HFFc6 (cell line): ENCODE results near the gene SLC22A2. TPM values are rescaled to one million over a fixed set of nuclear protein-coding genes. Genes with fewer than 3 reads are reported as not detected.

ENCODE experiments used
- DNase-seq: peaks from one replicate; pipeline ENCODE4 v3.0.0-alpha.2; 2018
- H3K27ac Mint-ChIP-seq: 2 replicates; pipeline ENCODE4 v1.8.0; 2020; ENCODE audit warnings: mild to moderate bottlenecking, mixed read lengths
- H3K27me3 Mint-ChIP-seq: 2 replicates; pipeline ENCODE4 v1.8.0; 2021; ENCODE audit warnings: mild to moderate bottlenecking, moderate library complexity, mixed read lengths; ENCODE audit not compliant: insufficient read depth
- H3K36me3 Mint-ChIP-seq: 2 replicates; pipeline ENCODE4 v1.8.0; 2021; ENCODE audit warnings: low read depth, mixed read lengths
- H3K4me1 Mint-ChIP-seq: 2 replicates; pipeline ENCODE4 v1.8.0; 2020; ENCODE audit warnings: low read depth, mixed read lengths
- H3K4me3 Mint-ChIP-seq: 2 replicates; pipeline ENCODE4 v1.8.0; 2020; ENCODE audit warnings: mild to moderate bottlenecking, moderate library complexity, mixed read lengths
- H3K9me3 Mint-ChIP-seq: 2 replicates; pipeline ENCODE4 v1.8.0; 2020; ENCODE audit warnings: mild to moderate bottlenecking, mixed read lengths
- CTCF ChIP-seq: fragments of 200-600 bp; sonication (generic); IDR thresholded peaks from 2 replicates; pipeline ENCODE4 v1.5.0; 2021; ENCODE audit warnings: antibody characterized with exemption, mild to moderate bottlenecking
- total RNA-seq, 6 experiments: library from RNA; stranded (reverse); fragmentation: NEBNext Ultra II Directional; extraction: Animal tissue kit (Norgen Biotek cat#: 25700); gene quantifications; 2 replicates in 1 of 6; 3 replicates in 5 of 6; pipeline ENCODE4 v1.2.3, GENCODE V29; 2021

The SLC22A2 gene
- total RNA-seq, 6 experiments from 2014 or later = not detected

GRCh38 chr6:160192840-160193239, 65.8 kb downstream of the SLC22A2 start:
- Mint-ChIP-seq H3K9me3 (peaks cover 44% of the 10 kb centered on the region), H3K4me3 (no peak overlapping the region), H3K27ac (no peak overlapping the region), H3K27me3 (no peaks in the 10 kb centered on the region), H3K36me3 (no peaks in the 10 kb centered on the region), H3K4me1 (no peaks in the 10 kb centered on the region)
- no peak for DNase-seq
- no peak for TF ChIP-seq CTCF

GRCh38 chr6:160190973-160191372, 67.6 kb downstream of the SLC22A2 start:
- TF ChIP-seq CTCF = no peak
- Mint-ChIP-seq H3K4me1 (no peaks in the 10 kb centered on the region), H3K27ac (no peak overlapping the region), H3K9me3 (peaks cover 34% of the 10 kb centered on the region), H3K36me3 (no peaks in the 10 kb centered on the region), H3K27me3 (no peaks in the 10 kb centered on the region), H3K4me3 (no peak overlapping the region)
- no peak for DNase-seq

GRCh38 chr6:160190081-160190480, 68.5 kb downstream of the SLC22A2 start:
- DNase-seq = no peak
- Mint-ChIP-seq H3K27me3 (no peaks in the 10 kb centered on the region), H3K9me3 (peaks cover 34% of the 10 kb centered on the region), H3K27ac (no peak overlapping the region), H3K36me3 (no peaks in the 10 kb centered on the region), H3K4me3 (no peak overlapping the region), H3K4me1 (no peaks in the 10 kb centered on the region)
- no peak for TF ChIP-seq CTCF

GRCh38 chr6:160188773-160189172, 69.8 kb downstream of the SLC22A2 start:
- no peaks in the 10 kb centered on the region for H3K36me3 Mint-ChIP-seq
- H3K27ac Mint-ChIP-seq = no peak overlapping the region
- no peak for TF ChIP-seq CTCF
- peaks cover 23% of the 10 kb centered on the region for H3K9me3 Mint-ChIP-seq
- no peaks in the 10 kb centered on the region for H3K27me3 Mint-ChIP-seq
- DNase-seq = peak; percentile 2
- no peaks in the 10 kb centered on the region for H3K4me1 Mint-ChIP-seq
- H3K4me3 Mint-ChIP-seq = no peak overlapping the region

GRCh38 chr6:160180706-160181105, 77.9 kb downstream of the SLC22A2 start:
- Mint-ChIP-seq H3K27me3 (no peaks in the 10 kb centered on the region; the same call in 1 of the 2 replicates), H3K27ac (no peak overlapping the region), H3K4me3 (no peak overlapping the region), H3K36me3 (no peaks in the 10 kb centered on the region), H3K4me1 (no peaks in the 10 kb centered on the region), H3K9me3 (no peaks in the 10 kb centered on the region)
- TF ChIP-seq CTCF = no peak
- DNase-seq = no peak

- TF ChIP-seq CTCF = no peak
- Mint-ChIP-seq H3K27ac (no peak overlapping the region), H3K36me3 (no peaks in the 10 kb centered on the region), H3K4me3 (no peak overlapping the region), H3K9me3 (no peaks in the 10 kb centered on the region), H3K4me1 (no peaks in the 10 kb centered on the region), H3K27me3 (no peaks in the 10 kb centered on the region; the same call in none of the 2 replicates)
- DNase-seq = no peak
These were observed 80.3 kb downstream of the SLC22A2 start for GRCh38 chr6:160178271-160178670.
